Activated naive CD8-positive, alpha-beta T cell (primary cell): Measurements from ENCODE around the gene HEXD.
A peak's percentile ranks its signal among the peaks of the same experiment; 100 is the strongest.
"Not testable (repeated sequence)": the region's sequence is repeated elsewhere in the genome, so short reads cannot be mapped to it uniquely, and the experiment has no call there.

Source experiments
- H3K27ac Mint-ChIP-seq: one replicate; pipeline ENCODE4 v1.8.0; 2021; ENCODE audit warnings: mixed read lengths
- H3K27me3 Mint-ChIP-seq: one replicate; pipeline ENCODE4 v1.8.0; 2021; ENCODE audit warnings: mixed read lengths
- H3K36me3 Mint-ChIP-seq: one replicate; pipeline ENCODE4 v1.8.0; 2021; ENCODE audit warnings: mixed read lengths
- H3K4me1 Mint-ChIP-seq: one replicate; pipeline ENCODE4 v1.8.0; 2021; ENCODE audit warnings: low read depth, mixed read lengths
- H3K4me3 Mint-ChIP-seq: one replicate; pipeline ENCODE4 v1.8.0; 2021; ENCODE audit warnings: mild to moderate bottlenecking, mixed read lengths
- H3K9me3 Mint-ChIP-seq: one replicate; pipeline ENCODE4 v1.8.0; 2021; ENCODE audit warnings: low read depth, mixed read lengths

HEXD gene

DNA sequence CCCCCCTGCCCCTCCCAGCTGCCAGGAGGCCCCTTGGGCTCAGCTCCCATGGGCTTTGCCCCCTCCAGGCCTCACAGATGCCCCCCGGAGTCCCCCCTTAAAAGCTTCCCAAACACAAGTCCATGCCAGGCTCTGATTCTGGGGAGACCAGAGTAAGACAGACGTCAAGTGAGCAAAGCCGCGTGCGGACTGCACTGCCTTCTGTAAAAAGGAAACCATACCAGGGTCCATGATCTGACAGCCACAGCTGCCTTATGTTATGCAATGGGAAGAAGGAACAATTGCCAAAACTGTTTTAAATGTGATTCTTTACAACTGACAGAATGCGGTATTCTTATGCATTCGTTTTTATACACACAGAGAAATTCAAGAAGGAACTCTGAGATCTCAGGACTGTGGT lies 17.9 kb upstream of the HEXD start:
- H3K36me3 Mint-ChIP-seq, result peaks cover 7% of the 10 kb centered on the region
- no peak overlapping the region for H3K27ac Mint-ChIP-seq
- no peak overlapping the region for H3K4me3 Mint-ChIP-seq
- H3K4me1 Mint-ChIP-seq, result peaks cover 15% of the 10 kb centered on the region
- no peaks in the 10 kb centered on the region for H3K9me3 Mint-ChIP-seq
- H3K27me3 Mint-ChIP-seq, result no peaks in the 10 kb centered on the region

GRCh38 chr17:82400830-82401229 lies 17.3 kb upstream of the HEXD start:
- peaks cover 15% of the 10 kb centered on the region for H3K4me1 Mint-ChIP-seq
- peak overlapping the region; percentile 86 for H3K4me3 Mint-ChIP-seq
- peak overlapping the region; percentile 76 for H3K27ac Mint-ChIP-seq
- no peaks in the 10 kb centered on the region for H3K9me3 Mint-ChIP-seq
- H3K27me3 Mint-ChIP-seq, result no peaks in the 10 kb centered on the region
- H3K36me3 Mint-ChIP-seq, result peaks cover 7% of the 10 kb centered on the region

DNA sequence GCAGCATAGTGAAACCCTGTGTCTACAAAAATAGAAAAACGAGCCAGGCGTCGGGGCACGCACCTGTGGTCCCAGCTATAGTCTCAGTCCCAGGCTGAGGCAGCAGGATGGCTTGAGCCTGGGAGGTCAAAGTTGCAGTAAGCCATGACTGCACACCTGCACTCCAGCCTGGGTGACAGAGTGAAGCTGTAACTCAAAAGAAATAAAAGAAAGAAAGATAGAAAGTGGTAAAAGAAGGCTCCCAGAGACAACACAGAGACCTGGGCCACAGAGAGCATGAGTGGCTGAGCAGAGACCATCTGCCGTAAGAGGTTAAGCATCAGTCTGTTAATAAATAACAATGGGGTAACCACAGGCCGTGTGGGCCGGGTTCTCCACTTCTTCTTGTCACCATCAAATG lies 15.3 kb upstream of the HEXD start:
- Mint-ChIP-seq H3K4me1 (peaks cover 20% of the 10 kb centered on the region), H3K36me3 (peaks cover 9% of the 10 kb centered on the region), H3K27me3 (no peaks in the 10 kb centered on the region)

DNA sequence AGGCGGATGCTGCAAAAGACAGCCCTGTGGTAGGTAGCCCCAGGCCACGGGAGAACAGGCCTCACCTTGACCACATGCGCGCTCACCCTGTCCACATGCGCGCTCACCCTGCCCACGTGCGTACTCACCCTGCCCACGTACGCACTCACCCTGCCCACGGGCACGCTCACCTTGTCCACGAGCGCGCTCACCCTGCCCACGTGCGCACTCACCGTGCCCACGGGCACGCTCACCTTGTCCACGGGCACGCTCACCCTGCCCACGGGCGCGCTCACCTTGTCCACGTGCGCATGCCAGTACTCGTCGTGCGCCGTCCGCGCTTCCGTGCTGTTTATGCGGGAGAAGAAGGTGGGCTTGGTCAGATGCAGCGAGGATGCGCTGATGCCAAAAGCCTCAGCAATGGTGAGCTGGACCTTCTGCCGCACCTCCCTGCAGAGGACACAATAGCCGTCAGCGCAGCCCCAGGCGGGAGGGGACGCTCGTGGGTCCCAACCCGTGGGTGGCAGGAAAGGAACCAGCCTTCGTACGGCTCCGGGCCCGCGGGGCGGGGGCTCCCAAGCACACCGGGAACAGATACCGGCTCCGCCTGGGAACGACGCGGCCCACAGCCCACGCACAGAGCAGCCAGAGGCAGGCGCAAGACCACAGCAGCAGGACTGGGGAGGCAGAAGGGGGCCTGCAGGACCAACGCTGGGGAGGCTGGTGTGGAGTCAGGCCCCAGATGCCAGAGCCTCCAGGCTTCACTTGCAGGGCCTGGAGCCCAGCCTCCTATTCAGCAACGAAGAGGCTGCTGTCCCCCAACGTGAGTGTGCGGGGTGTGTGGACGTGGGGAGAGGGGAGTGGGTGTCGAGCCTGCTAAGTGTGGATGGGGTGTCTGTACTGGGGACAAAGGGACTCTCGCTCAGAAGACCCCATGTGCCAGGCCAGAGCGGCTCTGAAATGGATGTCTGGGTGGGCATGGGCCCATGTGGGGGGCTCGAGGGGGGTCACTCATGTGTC lies 14.2 kb upstream of the HEXD start:
- Mint-ChIP-seq H3K36me3 (peaks cover 9% of the 10 kb centered on the region), H3K27me3 (no peaks in the 10 kb centered on the region), H3K27ac (no peak overlapping the region)

More for the DNA sequence above, 15.3 kb upstream of the HEXD start:
- H3K27ac Mint-ChIP-seq, result no peak overlapping the region
- H3K9me3 Mint-ChIP-seq, result no peaks in the 10 kb centered on the region
- H3K4me3 Mint-ChIP-seq, result no peak overlapping the region

GRCh38 chr17:82405051-82405450 lies 13.1 kb upstream of the HEXD start:
- Mint-ChIP-seq H3K36me3 (peaks cover 9% of the 10 kb centered on the region), H3K9me3 (no peaks in the 10 kb centered on the region), H3K4me3 (no peak overlapping the region), H3K27ac (no peak overlapping the region), H3K4me1 (peaks cover 20% of the 10 kb centered on the region), H3K27me3 (no peaks in the 10 kb centered on the region)

More for the DNA sequence above, 14.2 kb upstream of the HEXD start:
- H3K9me3 Mint-ChIP-seq, result no peaks in the 10 kb centered on the region
- H3K4me3 Mint-ChIP-seq, result no peak overlapping the region
- peaks cover 20% of the 10 kb centered on the region for H3K4me1 Mint-ChIP-seq

DNA sequence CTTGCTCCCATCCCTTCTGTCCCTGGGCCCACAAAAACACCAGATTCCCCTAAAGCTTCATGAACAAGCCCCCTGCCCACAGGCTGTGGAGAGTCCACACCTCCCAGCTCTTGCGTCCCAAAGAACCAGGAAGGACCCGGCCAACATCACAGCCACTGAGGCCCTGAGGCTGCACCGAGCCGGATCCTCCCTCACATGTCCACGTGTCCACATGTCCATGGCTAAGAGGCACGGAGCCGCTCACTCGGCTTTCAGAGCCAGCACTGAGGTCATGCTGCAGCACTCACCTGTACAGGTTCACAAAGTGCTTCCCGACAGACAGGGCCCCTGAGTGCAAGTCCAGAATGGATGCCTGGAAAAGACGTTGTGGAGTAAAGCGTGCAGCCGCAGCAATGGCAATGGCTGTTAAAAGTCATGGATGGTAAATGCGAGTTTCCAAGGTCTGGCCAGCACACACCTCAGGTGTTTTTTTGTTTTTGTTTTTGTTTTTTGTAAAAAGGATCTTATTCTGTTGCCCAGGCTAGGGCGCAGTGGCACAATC lies 11.9 kb upstream of the HEXD start:
- H3K27ac Mint-ChIP-seq, result no peak overlapping the region
- H3K4me3 Mint-ChIP-seq, result no peak overlapping the region
- H3K9me3 Mint-ChIP-seq, result no peaks in the 10 kb centered on the region
- H3K27me3 Mint-ChIP-seq, result no peaks in the 10 kb centered on the region
- H3K36me3 Mint-ChIP-seq, result peaks cover 7% of the 10 kb centered on the region
- peaks cover 12% of the 10 kb centered on the region for H3K4me1 Mint-ChIP-seq

GRCh38 chr17:82407255-82407654 lies 10.9 kb upstream of the HEXD start:
- Mint-ChIP-seq H3K36me3 (peaks cover 7% of the 10 kb centered on the region), H3K9me3 (no peaks in the 10 kb centered on the region), H3K4me3 (no peak overlapping the region), H3K4me1 (peaks cover 4% of the 10 kb centered on the region), H3K27ac (no peak overlapping the region), H3K27me3 (no peaks in the 10 kb centered on the region)

DNA sequence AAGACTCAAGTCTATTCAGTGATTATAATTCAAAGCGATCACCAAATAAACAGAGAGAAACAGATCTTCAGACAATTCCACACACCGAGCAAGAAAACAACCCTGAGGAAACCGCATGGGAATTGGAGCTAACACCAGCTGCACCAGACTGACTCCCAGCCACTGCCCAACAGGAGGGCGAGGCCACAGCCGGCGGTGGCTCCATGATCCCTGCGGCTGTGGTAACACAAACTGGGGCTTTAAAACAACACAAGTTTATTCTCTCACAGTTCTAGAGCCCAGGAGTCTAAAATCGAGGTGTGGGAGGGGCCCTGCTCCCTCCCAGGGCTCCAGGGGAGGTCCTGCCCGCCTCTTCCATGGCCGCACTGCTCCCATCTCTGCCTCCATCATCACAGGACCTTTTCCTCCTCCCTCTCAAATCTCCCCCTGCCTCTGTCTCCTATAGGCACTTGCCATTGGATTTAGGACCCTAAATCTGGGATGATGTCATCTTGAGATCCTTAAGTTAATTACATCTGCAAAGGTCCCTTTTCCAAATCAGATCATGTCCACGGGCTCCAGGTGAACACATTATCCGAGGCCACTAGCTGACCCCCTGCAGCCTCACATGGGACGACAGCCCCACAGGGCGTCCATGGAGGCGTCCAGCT lies 9.7 kb upstream of the HEXD start:
- Mint-ChIP-seq H3K27me3 (no peaks in the 10 kb centered on the region), H3K9me3 (no peaks in the 10 kb centered on the region), H3K27ac (no peak overlapping the region), H3K36me3 (peaks cover 2% of the 10 kb centered on the region), H3K4me1 (peaks cover 4% of the 10 kb centered on the region), H3K4me3 (no peak overlapping the region)

GRCh38 chr17:82408938-82409318 lies 9.2 kb upstream of the HEXD start:
- Mint-ChIP-seq H3K4me1 (peaks cover 4% of the 10 kb centered on the region), H3K9me3 (no peaks in the 10 kb centered on the region), H3K36me3 (peaks cover 2% of the 10 kb centered on the region), H3K27ac (no peak overlapping the region), H3K27me3 (no peaks in the 10 kb centered on the region), H3K4me3 (no peak overlapping the region)

GRCh38 chr17:82410014-82410716 lies 8.0 kb upstream of the HEXD start:
- H3K4me1 Mint-ChIP-seq, result peaks cover 11% of the 10 kb centered on the region

DNA sequence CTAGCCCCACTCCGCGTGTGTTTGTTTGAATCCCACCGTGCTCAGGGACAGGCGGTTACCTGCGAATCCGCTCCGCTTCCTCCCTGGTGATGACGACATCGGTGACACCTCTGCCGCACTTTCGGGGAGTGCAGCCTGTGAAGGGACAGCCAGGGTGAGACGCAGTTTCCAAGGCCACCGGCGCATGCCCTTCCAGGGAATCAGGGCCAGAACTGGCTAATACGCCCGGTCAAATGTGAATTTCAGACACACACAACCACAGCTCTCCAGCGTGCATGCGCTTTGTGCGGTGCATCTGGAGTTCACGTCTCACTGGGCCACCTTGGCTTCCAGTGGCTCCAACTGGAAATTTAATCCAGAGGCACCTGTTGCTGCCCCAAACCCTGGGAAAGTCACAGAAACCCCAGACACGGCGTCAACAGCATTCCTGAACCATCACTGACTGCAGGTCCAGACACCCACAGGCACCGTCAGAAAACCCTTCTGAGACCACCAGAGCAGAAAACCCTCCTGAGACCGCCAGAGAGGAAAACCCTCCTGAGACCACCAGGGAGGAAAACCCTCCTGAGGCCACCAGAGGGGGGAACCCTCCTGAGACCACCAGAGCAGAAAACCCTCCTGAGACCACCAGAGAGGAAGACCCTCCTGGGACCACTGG lies 6.6 kb upstream of the HEXD start:
- Mint-ChIP-seq H3K36me3 (peaks cover 4% of the 10 kb centered on the region), H3K9me3 (no peaks in the 10 kb centered on the region), H3K27me3 (no peaks in the 10 kb centered on the region), H3K4me1 (peaks cover 14% of the 10 kb centered on the region), H3K27ac (no peak overlapping the region), H3K4me3 (no peak overlapping the region)

More at GRCh38 chr17:82410014-82410716, 8.0 kb upstream of the HEXD start:
- H3K36me3 Mint-ChIP-seq, result peaks cover 4% of the 10 kb centered on the region
- no peaks in the 10 kb centered on the region for H3K27me3 Mint-ChIP-seq
- H3K4me3 Mint-ChIP-seq, result no peak overlapping the region
- no peaks in the 10 kb centered on the region for H3K9me3 Mint-ChIP-seq
- H3K27ac Mint-ChIP-seq, result no peak overlapping the region

- H3K27ac Mint-ChIP-seq, H3K9me3 Mint-ChIP-seq, H3K36me3 Mint-ChIP-seq, H3K4me3 Mint-ChIP-seq, H3K27me3 Mint-ChIP-seq: not testable (repeated sequence)
- peaks cover 14% of the 10 kb centered on the region for H3K4me1 Mint-ChIP-seq
Measured at GRCh38 chr17:82412081-82412480, 6.1 kb upstream of the HEXD start.

DNA sequence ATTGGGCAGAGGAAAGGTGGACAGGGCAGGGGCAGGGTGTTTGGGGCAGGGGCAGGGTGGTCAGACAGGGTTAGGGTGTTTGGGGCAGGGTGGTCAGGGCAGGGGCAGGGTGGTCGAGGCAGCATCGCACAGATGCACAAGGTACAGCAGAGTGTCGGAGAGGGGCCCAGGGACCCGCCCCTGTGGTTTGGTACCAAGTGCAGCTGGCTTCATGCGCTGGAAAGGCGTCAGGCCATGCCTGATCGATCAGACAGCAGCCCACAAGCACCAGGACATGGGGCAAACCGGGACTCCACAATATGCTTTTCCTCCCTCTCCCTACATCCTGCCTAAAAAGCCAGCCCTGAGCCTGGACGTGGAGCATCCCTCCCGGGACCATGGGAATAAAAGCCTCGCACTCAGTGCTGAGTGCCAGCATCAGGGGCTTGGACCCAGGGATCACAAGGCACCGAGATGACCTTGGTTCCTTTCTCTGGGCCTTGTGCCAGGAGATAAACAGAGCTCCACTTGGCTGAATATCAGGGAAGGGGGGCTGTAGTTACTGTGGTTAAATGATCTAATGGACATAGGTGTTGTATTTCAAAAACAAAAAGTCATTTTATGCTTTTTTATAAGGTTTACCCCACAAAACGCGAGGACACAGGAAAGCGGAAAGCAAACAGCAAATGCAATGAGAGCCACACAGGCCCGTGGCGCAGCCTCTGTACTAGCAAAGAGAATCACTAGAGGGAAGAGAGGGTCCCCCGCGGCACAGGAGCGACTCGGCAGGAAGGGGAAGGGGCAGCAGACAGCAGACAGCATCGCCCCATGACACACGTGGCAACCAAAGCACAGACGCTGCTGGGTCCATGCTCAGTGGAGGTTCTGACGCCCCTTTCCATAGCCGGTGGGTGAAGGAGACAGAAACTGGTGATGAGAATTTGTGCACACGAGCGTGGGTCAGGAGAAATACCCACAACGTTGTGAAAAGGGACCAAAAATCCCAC lies 5.3 kb upstream of the HEXD start:
- Mint-ChIP-seq H3K27me3 (no peaks in the 10 kb centered on the region), H3K36me3 (peaks cover 2% of the 10 kb centered on the region), H3K4me3 (no peak overlapping the region), H3K9me3 (no peaks in the 10 kb centered on the region), H3K4me1 (peaks cover 14% of the 10 kb centered on the region), H3K27ac (no peak overlapping the region)
